KBM-7 (cell line): ENCODE data around the gene BMI1.
"Not testable (repeated sequence)": the region's sequence is repeated elsewhere in the genome, so short reads cannot be mapped to it uniquely, and the experiment has no call there.

Experiments
- DNase-seq: peaks from one replicate; pipeline ENCODE4 v3.0.0-alpha.2; 2015
- in situ Hi-C: fragments of 300-500 bp; cut with MboI; formaldehyde crosslinking; loops from 2 replicates; pipeline ENCODE4 v1.14.3; 2020; ENCODE audit warnings: low sequenced_read_pairs, low pct_unique_long_range_greater_than_20kb, mixed read lengths

The BMI1 gene

DNA sequence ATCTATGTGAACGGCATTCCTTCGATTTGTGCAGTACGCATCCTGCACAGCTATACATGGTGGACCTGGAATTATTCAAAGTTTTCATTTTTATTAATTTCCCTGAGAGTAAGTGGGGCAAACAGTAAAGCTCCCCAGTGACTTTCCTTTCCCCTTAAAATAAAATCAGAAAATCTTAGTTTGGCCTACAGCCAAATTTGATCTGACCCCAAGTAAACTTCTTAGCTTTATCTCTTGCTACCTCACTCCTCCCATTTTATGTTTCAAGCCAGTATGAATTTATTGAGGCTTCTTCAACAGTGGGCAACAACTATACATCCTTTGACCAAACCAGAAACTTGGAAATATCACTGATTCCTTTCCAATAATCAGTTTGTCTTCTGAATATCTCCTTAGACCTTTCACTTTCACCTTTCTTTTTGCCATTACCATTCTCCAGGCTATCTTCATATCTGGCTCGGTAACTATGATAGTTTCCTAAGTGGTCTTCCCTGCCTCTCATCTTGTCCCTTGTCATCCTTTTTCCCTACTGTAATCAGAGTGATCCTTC, 35.5 kb downstream of the BMI1 start:
- DNase-seq, result no peak
- in situ Hi-C loops, result no loop called here

GRCh38 chr10:22357770-22358169, 36.9 kb downstream of the BMI1 start:
- in situ Hi-C loops, result not testable (repeated sequence)

DNA sequence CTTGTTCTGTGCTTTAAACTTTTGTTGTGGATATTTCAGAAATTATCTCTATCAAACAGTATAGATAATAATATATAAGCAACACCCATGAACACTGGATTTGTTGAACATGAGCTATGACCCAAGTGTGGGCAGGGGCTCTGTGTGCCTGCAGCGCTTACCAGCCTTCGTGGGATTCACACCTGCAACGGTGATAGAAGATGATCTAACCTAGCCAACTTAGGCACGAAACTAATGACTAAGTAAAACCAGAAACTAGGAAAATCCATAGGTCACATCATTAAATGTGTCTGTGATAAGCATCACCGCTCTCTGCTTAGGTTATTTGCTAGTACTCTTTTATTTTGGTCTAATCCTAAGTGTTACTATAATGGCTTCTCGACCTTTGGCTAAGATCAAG, 42.4 kb downstream of the BMI1 start:
- in situ Hi-C loops, result no loop called here
- DNase-seq, result no peak

More at GRCh38 chr10:22357770-22358169, 36.9 kb downstream of the BMI1 start:
- DNase-seq, result not testable (repeated sequence)

DNA sequence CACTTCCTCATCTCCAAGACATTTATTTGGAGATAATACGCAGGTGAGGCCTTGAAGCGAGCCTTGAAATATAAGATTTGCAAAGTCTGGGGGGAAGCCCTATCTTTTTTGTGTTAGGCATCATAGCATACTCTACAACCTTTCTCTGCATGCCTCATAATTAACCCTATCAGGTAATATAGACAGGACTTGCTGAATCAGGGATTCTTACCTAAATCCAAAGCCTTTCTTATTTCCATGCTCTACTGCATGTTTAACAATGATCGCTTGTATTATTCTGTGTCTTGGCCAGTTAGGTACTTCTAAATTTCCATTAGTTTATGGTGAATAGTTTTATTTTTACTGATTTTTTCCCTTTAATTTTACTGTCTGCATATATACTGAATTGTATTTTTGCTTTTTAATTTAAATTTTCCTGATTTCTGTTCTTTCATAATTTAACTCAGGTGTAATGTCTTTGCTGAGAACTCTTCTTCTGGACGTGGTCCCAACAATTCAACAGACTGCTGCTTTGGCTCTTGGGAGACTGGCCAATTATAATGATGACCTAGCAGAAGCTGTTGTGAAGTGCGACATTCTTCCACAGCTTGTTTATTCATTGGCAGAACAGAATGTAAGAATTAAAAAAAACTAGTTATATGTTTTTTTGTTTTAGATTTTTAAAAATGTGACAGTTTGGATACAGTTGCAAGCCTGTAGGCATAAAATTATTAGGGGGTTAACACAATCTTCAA, 43.7 kb downstream of the BMI1 start:
- in situ Hi-C loops, result no loop called here
- DNase-seq, result no peak

DNA sequence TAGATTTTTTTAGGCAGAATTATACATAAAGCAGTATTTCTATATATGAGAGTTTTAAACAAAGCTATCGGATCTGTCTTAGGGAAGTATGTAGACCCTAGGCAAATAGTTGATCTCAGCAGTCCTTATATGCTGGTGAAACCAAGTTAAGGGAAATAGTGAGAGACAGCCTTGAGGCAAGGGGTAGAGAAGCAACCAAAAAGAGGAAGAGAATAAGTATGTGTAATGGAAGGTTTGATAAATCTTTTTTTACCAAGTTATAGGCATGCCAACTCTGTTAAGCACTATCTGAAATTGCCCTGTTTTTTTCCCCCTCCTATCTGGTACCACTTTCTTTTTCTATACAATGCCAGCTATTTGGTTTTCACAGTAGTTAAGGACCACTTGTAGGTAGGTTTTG, 44.3 kb downstream of the BMI1 start:
- peak; percentile 35 for DNase-seq

DNA sequence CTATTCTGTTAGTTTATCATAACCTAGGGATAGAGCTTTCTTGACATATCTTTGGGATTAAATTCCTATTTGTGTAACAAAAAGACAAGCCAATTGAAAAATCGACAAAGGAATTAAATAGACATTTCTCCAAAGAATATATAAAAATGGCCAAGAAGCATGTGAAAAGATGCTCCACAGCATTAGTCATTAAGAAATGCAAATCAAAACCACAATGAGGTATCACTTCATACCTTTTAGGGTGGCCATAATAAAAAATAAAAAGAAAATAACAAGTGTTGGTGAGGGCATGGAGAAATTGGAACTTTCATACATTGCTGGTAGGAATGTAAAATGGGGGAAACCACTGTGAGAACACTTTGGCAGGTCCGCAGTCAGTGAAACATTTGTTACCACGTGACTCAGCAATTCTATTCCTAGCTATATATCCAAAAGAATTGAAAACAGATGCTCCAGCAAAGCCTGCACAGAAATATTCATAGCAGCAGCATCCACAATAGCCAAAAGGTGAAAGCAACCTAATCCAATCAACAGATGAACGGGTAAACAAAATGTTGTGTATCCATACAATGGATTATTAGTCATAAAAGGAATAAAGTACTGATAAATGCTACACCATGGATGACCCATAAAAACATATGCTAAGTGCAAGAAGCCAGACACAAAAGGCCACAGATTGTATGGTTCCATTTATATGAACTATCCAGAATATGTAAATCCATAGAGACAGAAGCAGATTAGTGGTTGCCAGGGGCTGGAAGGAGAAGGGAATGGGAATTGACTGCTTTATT, 44.9 kb downstream of the BMI1 start:
- DNase-seq, result no peak
- in situ Hi-C loops, result no loop called here

More for the DNA sequence above, 44.3 kb downstream of the BMI1 start:
- in situ Hi-C loops, result no loop called here

GRCh38 chr10:22366435-22366703, 45.5 kb downstream of the BMI1 start:
- DNase-seq, result no peak

GRCh38 chr10:22366771-22367170, 45.9 kb downstream of the BMI1 start:
- in situ Hi-C loops, result no loop called here

More at GRCh38 chr10:22366435-22366703, 45.5 kb downstream of the BMI1 start:
- in situ Hi-C loops, result no loop called here

GRCh38 chr10:22367471-22367870, 46.6 kb downstream of the BMI1 start:
- no peak for DNase-seq
- in situ Hi-C loops, result no loop called here

More at GRCh38 chr10:22366771-22367170, 45.9 kb downstream of the BMI1 start:
- no peak for DNase-seq

DNA sequence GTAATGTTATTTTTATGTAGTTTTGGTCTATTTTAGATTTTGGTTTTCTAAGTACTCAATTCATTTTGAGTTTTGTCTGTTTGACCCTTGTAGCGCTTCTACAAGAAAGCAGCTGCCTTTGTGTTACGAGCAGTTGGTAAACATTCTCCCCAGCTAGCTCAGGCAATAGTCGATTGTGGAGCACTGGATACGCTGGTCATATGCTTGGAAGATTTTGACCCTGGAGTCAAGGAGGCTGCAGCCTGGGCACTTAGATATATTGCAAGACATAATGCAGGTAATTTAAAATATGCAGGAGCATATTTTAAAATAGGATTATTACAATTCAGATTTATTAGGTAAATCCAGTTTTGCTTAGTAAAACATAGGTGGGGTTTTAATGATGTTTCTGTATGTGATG, 47.5 kb downstream of the BMI1 start:
- DNase-seq, result no peak

DNA sequence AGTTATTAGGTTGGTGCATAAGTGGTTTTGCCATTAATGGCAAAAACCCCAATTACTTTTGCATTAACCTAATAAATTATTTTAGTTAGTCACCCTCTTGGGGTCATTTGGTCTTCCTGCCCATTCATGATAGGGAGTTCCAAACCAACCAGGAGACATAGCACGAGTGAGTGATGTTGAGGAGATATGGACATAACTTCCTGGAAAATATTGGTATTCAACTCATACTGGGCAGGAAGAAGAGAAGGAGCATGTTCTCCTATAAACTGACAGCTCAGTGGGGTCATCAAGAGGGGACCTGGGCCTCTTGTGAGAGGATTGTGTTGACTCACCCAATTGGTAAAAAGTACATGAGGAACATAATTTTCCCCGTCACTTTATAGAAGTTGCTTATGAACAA, 48.1 kb downstream of the BMI1 start:
- in situ Hi-C loops, result no loop called here
- no peak for DNase-seq

More for the DNA sequence above, 47.5 kb downstream of the BMI1 start:
- in situ Hi-C loops, result no loop called here

GRCh38 chr10:22369434-22370072, 48.7 kb downstream of the BMI1 start:
- in situ Hi-C loops, result no loop called here
- no peak for DNase-seq

GRCh38 chr10:22370320-22370719, 49.4 kb downstream of the BMI1 start:
- in situ Hi-C loops, result no loop called here

DNA sequence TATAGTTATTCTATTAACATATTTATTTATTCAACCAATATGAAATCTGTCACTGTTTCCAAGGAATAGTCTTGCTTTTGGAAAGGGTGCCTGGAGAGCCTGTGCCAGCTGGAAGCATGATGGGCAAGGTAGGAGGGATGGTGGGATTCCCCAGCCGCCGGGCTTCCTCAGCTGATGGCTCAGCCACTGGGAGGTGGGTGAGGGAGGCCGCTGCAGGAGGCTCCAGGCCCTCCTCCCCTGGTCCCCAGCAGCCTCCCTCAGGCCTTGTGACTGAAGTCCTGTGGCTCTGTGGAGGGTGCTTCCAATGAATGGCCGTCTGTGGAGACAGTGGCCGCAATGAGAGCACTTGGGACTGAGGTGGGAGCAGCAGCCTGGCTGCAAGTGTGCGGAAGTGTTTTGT, 51.4 kb downstream of the BMI1 start:
- in situ Hi-C loops, result no loop called here
- no peak for DNase-seq

More at GRCh38 chr10:22370320-22370719, 49.4 kb downstream of the BMI1 start:
- peak; percentile 15 for DNase-seq

- no peak for DNase-seq
Observed at GRCh38 chr10:22372917-22373316, 52.0 kb downstream of the BMI1 start.

DNA sequence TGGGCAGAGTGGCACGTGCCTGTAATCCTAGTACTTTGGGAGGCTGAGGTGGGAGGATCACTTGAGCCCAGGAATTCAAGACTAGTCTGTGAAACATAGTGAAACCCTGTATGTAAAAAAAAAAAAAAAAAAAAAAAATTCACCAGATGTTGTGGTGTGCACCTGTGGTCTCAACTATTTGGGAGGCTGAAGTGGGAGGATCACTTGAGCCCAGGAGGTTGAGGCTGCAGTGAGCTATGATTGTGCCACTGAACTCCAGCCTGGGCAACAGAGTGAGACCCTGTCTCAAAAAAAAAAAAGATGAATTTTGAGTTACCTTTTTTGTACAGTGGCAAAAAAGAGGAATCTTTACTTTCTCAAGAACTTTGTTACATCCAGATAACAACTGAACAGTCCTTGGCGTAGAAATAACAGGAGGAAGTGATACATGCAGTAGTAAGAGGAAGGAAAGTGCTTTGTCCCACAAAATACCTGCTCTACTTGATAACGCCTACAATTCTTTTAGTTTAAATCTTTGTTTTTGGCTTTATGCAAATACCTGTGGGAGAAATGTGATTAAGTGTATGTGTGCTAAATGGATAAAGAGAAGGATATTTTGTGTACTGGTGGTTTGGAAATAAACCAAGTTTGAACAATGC, 53.7 kb downstream of the BMI1 start:
- in situ Hi-C loops, result no loop called here
- peak; percentile 34 for DNase-seq

More at GRCh38 chr10:22372917-22373316, 52.0 kb downstream of the BMI1 start:
- in situ Hi-C loops, result no loop called here

DNA sequence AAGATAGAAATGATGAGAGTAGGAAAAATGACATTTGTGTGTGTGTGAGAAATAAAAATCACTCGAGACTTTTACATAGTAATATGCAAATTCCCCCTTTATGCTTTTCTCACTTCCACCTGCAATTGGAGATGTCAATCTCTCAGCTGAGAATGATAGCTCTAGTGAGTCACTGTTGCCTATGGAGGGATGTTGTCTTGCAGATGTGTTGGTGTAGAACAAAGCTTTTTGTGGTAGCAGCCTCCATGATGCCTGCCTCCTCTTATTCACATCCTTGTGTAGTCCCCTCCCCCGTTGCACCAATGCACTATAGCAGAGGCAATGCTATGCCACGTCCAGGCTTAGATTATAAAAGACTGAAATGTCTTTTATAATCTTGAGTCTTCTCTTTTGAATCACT, 58.2 kb downstream of the BMI1 start:
- DNase-seq, result no peak
- in situ Hi-C loops, result no loop called here
